PC-3 (cell line): ENCODE results near the gene CDX2. TPM values are rescaled to one million over a fixed set of nuclear protein-coding genes. Genes with fewer than 3 reads are reported as not detected.

Source experiments
- ATAC-seq: fragments of 200-7000 bp; cut with Tn5 transposase; 2 replicates; pipeline ENCODE4 v1.9.1; 2020; ENCODE audit warnings: mild to moderate bottlenecking, moderate library complexity
- BruUV-seq: library from RNA; stranded (reverse); fragments of 400-500 nt; replicated peaks from 2 replicates; lab custom pipeline; 2021; lab: Mats Ljungman, UMichigan
- CTCF ChIA-PET: fragments of 300-600 bp; sonication (Branson Sonifier 250); formaldehyde crosslinking; loops from one replicate; lab custom pipeline; 2022; ENCODE audit warnings: antibody characterized with exemption; lab: Charles Lee
- POLR2A ChIA-PET: fragments of 300-600 bp; sonication (Branson Sonifier 250); formaldehyde crosslinking; loops from one replicate; lab custom pipeline; 2022; ENCODE audit warnings: antibody characterized with exemption; ENCODE audit not compliant: unreplicated experiment; lab: Charles Lee
- DNase-seq: peaks from one replicate; pipeline ENCODE4 v3.0.0-alpha.2; 2015
- H2AFZ ChIP-seq: fragments of 300-600 bp; sonication (generic); 2 replicates; pipeline ENCODE4 v1.6.0; 2016; ENCODE audit warnings: antibody characterized with exemption, low read length
- H3F3A ChIP-seq: fragments of 300-600 bp; sonication (generic); one replicate; pipeline ENCODE4 v1.6.0; 2017; ENCODE audit warnings: antibody characterized with exemption, low read length, control low read depth, mild to moderate bottlenecking; ENCODE audit not compliant: unreplicated experiment
- H3K27ac ChIP-seq: fragments of 300-600 bp; sonication (generic); 2 replicates; pipeline ENCODE4 v1.5.1; 2016; ENCODE audit warnings: mild to moderate bottlenecking, low read length
- H3K27me3 ChIP-seq: fragments of 300-600 bp; sonication (generic); 2 replicates; pipeline ENCODE4 v1.6.1; 2016; ENCODE audit warnings: low read length, mixed read lengths
- H3K36me3 ChIP-seq: fragments of 300-600 bp; sonication (generic); 2 replicates; pipeline ENCODE4 v1.6.1; 2016; ENCODE audit warnings: low read depth, mixed run types, low read length, mixed read lengths
- H3K4me1 ChIP-seq: fragments of 300-600 bp; sonication (generic); 2 replicates; pipeline ENCODE4 v1.5.1; 2016; ENCODE audit warnings: low read length; ENCODE audit not compliant: insufficient read depth
- H3K4me2 ChIP-seq: fragments of 300-600 bp; sonication (generic); 2 replicates; pipeline ENCODE4 v1.6.0; 2016; ENCODE audit warnings: low read length
- H3K4me3 ChIP-seq: fragments of 300-600 bp; sonication (generic); 2 replicates; pipeline ENCODE4 v1.5.1; 2016; ENCODE audit warnings: mild to moderate bottlenecking, low read length, mixed read lengths
- H3K79me2 ChIP-seq: fragments of 300-600 bp; sonication (generic); 2 replicates; pipeline ENCODE4 v1.6.1; 2017; ENCODE audit warnings: low read length, mixed read lengths
- H3K9ac ChIP-seq: fragments of 300-600 bp; sonication (generic); 2 replicates; pipeline ENCODE4 v1.6.0; 2016; ENCODE audit warnings: mild to moderate bottlenecking, low read length
- H3K9me2 ChIP-seq: fragments of 300-600 bp; sonication (generic); replicated peaks from 2 replicates; pipeline ENCODE4 v1.6.1; 2016; ENCODE audit warnings: mixed run types, low read length, mixed read lengths
- H3K9me3 ChIP-seq: fragments of 300-600 bp; sonication (generic); 2 replicates; pipeline ENCODE4 v1.6.1; 2016; ENCODE audit warnings: low read length, mixed read lengths
- H4K20me1 ChIP-seq: fragments of 300-600 bp; sonication (generic); 2 replicates; pipeline ENCODE4 v1.6.1; 2016; ENCODE audit warnings: low read length, mixed read lengths
- EZH2 ChIP-seq: fragments of 300-600 bp; sonication (generic); IDR thresholded peaks from one replicate; pipeline ENCODE4 v1.6.1; 2017; ENCODE audit warnings: antibody characterized with exemption, mild to moderate bottlenecking, low read length; ENCODE audit not compliant: unreplicated experiment
- EZH2phosphoT487 ChIP-seq: fragments of 300-600 bp; sonication (generic); IDR thresholded peaks from 2 replicates; pipeline ENCODE4 v1.6.1; 2018; ENCODE audit warnings: mild to moderate bottlenecking, antibody characterized with exemption, low read length, borderline replicate concordance
- intact Hi-C: fragments of 100-400 bp; cut with micrococcal nuclease; formaldehyde crosslinking; loops from 2 replicates; pipeline ENCODE4 v1.9.0; 2023
- total RNA-seq: library from RNA; depleted of rRNA; stranded (reverse); fragments of >200 nt; gene quantifications from 2 replicates; pipeline ENCODE4 v1.2.3, GENCODE V29; 2014
- TF ChIP-seq, protein P1 (sequence below): fragments of 300-600 bp; sonication (generic); conservative IDR thresholded peaks from 2 replicates; pipeline ENCODE4 v1.5.1; 2017; ENCODE audit warnings: antibody characterized with exemption, low read depth, mild to moderate bottlenecking, low read length

The CDX2 gene
- total RNA-seq, 1 experiment from 2014 or later = 0.62 TPM

DNA sequence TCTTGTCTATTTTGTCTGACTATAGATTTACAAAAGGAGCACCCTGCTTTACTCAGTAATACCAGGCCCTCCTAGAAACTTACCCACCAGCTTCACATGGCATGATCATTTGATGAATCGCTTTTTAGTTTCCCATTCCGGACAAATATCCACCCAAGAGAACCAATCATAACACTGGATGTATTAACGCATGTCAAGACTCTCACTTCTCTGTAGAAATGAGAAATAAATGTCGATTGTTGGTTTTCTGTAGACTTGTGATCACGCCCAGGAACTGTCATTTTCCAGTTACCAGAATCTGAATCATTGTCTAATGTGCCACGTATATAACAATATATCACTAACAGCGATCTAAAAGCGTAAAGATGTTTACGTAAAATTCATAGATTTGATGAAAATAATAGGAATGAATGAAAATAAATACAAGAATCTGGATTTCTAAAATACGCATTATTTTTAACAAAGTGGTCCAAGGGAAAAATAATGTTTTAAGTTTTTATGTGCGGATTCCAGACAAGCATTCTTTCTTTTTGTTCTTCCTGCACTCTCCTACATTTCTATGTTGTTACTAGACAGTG, 14.0 kb downstream of the CDX2 start:
- H3K4me2 ChIP-seq = peak overlapping the region; percentile 91; the same call in 1 of the 2 replicates
- POLR2A ChIA-PET = no interaction called here
- ATAC-seq = no peak
- peaks cover 22% of the 10 kb centered on the region for H3K4me1 ChIP-seq
- H3F3A ChIP-seq = no peaks in the 10 kb centered on the region
- CTCF ChIA-PET = interaction anchor here (0.5 to 2.3 kb wide), 3 partner anchors 125 to 289 kb away, joined by 3 to 35 read pairs (median 15); no protein-coding TSS in a partner anchor
- intact Hi-C loops = no loop called here
- peaks cover 4% of the 10 kb centered on the region; the same call in 1 of the 2 replicates for H3K27me3 ChIP-seq
- H3K9me2 ChIP-seq = no peaks in the 10 kb centered on the region
- H3K36me3 ChIP-seq = no peaks in the 10 kb centered on the region
- BruUV-seq = TSS peak; percentile 24
- H3K79me2 ChIP-seq = no peaks in the 10 kb centered on the region
- DNase-seq = no peak
- TF ChIP-seq, protein P1, sequence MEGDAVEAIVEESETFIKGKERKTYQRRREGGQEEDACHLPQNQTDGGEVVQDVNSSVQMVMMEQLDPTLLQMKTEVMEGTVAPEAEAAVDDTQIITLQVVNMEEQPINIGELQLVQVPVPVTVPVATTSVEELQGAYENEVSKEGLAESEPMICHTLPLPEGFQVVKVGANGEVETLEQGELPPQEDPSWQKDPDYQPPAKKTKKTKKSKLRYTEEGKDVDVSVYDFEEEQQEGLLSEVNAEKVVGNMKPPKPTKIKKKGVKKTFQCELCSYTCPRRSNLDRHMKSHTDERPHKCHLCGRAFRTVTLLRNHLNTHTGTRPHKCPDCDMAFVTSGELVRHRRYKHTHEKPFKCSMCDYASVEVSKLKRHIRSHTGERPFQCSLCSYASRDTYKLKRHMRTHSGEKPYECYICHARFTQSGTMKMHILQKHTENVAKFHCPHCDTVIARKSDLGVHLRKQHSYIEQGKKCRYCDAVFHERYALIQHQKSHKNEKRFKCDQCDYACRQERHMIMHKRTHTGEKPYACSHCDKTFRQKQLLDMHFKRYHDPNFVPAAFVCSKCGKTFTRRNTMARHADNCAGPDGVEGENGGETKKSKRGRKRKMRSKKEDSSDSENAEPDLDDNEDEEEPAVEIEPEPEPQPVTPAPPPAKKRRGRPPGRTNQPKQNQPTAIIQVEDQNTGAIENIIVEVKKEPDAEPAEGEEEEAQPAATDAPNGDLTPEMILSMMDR = no peak
- TF ChIP-seq EZH2 = no peak
- TF ChIP-seq EZH2phosphoT487 = no peak
- peak overlapping the region; percentile 95; the same call in 1 of the 2 replicates for H2AFZ ChIP-seq
- H3K9me3 ChIP-seq = no peaks in the 10 kb centered on the region
- no peak overlapping the region for H3K9ac ChIP-seq
- no peak overlapping the region for H3K27ac ChIP-seq
- H4K20me1 ChIP-seq = no peaks in the 10 kb centered on the region
- H3K4me3 ChIP-seq = peak overlapping the region; percentile 74; the same call in 1 of the 2 replicates

DNA sequence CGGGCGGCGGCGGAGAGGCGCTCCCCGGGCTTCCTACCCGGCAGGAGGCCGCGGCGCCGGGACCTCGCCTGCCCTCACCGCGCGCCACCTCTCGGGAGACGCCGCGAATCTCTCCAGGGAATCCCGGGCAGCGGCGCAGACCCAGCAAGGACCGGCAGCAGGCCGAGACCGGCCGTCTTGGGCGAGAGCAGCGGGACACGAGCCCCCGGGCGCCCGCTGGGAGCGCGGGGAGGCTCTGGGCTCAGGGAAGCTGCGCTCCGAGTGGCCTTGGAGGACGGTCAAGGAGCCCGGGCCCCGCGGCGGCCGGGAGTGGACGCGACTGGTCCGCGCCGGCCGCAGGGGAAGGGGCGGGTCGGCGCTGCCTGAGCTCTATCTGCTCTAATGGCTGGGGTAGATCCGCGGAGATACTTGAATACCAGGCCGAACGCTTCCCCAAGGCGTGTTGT, 14.7 kb downstream of the CDX2 start:
- no peaks in the 10 kb centered on the region for H3K36me3 ChIP-seq
- ChIA-PET POLR2A (no interaction called here), CTCF (interaction anchor here (0.6 to 2.3 kb wide), 7 partner anchors 85 to 746 kb away, joined by 3 to 35 read pairs (median 10); partner anchors contain the start of gene MTIF3)
- H2AFZ ChIP-seq = peak overlapping the region; percentile 95
- H4K20me1 ChIP-seq = no peaks in the 10 kb centered on the region
- peak overlapping the region; percentile 71 for H3K9ac ChIP-seq
- H3K4me2 ChIP-seq = peak overlapping the region; percentile 91
- TF ChIP-seq EZH2phosphoT487 = no peak
- TF ChIP-seq EZH2 = no peak
- TF ChIP-seq, protein P1 = no peak
- no peaks in the 10 kb centered on the region for H3K9me3 ChIP-seq
- peaks cover 19% of the 10 kb centered on the region for H3K4me1 ChIP-seq
- BruUV-seq = no TSS peak
- peak; percentile 29 for DNase-seq
- H3K4me3 ChIP-seq = peak overlapping the region; percentile 74
- no peaks in the 10 kb centered on the region for H3K9me2 ChIP-seq
- H3F3A ChIP-seq = no peaks in the 10 kb centered on the region
- peak; percentile 66 for ATAC-seq
- no peaks in the 10 kb centered on the region for H3K27me3 ChIP-seq
- intact Hi-C loops = no loop called here
- no peaks in the 10 kb centered on the region for H3K79me2 ChIP-seq
- H3K27ac ChIP-seq = peak overlapping the region; percentile 38
